ENCODE data around the gene SERPINA3.
"Not testable (repeated sequence)": the region's sequence is repeated elsewhere in the genome, so short reads cannot be mapped to it uniquely, and the experiment has no call there.

SERPINA3 gene

GRCh38 chr14:94612174-94612573 lies at the start of gene SERPINA3:
SERPINA3 (plus strand) TSS chr14:94612391; CDS start chr14:94614442, 2,051 bp downstream.
- DNase-seq, result no peak

GRCh38 chr14:94562941-94563883 lies 49.0 kb upstream of the SERPINA3 start:
- no peak for DNase-seq

- DNase-seq, result no peak
These were observed 47.8 kb upstream of the SERPINA3 start for GRCh38 chr14:94564381-94564780.

GRCh38 chr14:94568186-94568585 lies 44.0 kb upstream of the SERPINA3 start:
- DNase-seq, result no peak

- DNase-seq, result no peak
These were observed 42.7 kb upstream of the SERPINA3 start for GRCh38 chr14:94569381-94570001.

- no peak for DNase-seq
These were observed 42.2 kb upstream of the SERPINA3 start for GRCh38 chr14:94570002-94570400.

GRCh38 chr14:94570440-94570839 lies 41.8 kb upstream of the SERPINA3 start:
- DNase-seq, result no peak

GRCh38 chr14:94571395-94571794 lies 40.8 kb upstream of the SERPINA3 start:
- no peak for DNase-seq

- DNase-seq, result no peak
These were observed 40.2 kb upstream of the SERPINA3 start for GRCh38 chr14:94571950-94572349.

GRCh38 chr14:94572637-94573303 lies 39.4 kb upstream of the SERPINA3 start:
- no peak for DNase-seq

GRCh38 chr14:94573475-94574277 lies 38.5 kb upstream of the SERPINA3 start:
- DNase-seq, result no peak

GRCh38 chr14:94574336-94574735 lies 37.9 kb upstream of the SERPINA3 start:
- no peak for DNase-seq

- DNase-seq, result no peak
These were observed 36.2 kb upstream of the SERPINA3 start for GRCh38 chr14:94575730-94576585.

GRCh38 chr14:94577472-94577871 lies 34.7 kb upstream of the SERPINA3 start:
- not testable (repeated sequence) for DNase-seq

- no peak for DNase-seq
These were observed 33.5 kb upstream of the SERPINA3 start for GRCh38 chr14:94578712-94579111.

- no peak for DNase-seq
These were observed 30.8 kb upstream of the SERPINA3 start, which contains the start of gene SERPINA5 for GRCh38 chr14:94581127-94581999. SERPINA5 (plus strand) TSS chr14:94581426; CDS start chr14:94587363, 5,937 bp downstream.

- DNase-seq, result no peak
These were observed 29.9 kb upstream of the SERPINA3 start for GRCh38 chr14:94582199-94582750.

- no peak for DNase-seq
These were observed 29.3 kb upstream of the SERPINA3 start for GRCh38 chr14:94582851-94583250.

- DNase-seq, result no peak
These were observed 28.6 kb upstream of the SERPINA3 start for GRCh38 chr14:94583557-94583956.

- DNase-seq, result no peak
These were observed 27.5 kb upstream of the SERPINA3 start for GRCh38 chr14:94584591-94585280.
